NCI-H460 (cell line): Measurements from ENCODE around the gene LRRFIP1. TPM values are rescaled to one million over a fixed set of nuclear protein-coding genes. Genes with fewer than 3 reads are reported as not detected.

Experiments
- DNase-seq: peaks from one replicate; pipeline ENCODE4 v3.0.0-alpha.2; 2016; ENCODE audit warnings: low read depth; ENCODE audit errors: extremely low read depth
- total RNA-seq: library from RNA; depleted of rRNA; stranded (reverse); fragments of >200 nt; shearing (Covaris generic); gene quantifications from 2 replicates; pipeline ENCODE4 v1.2.3, GENCODE V29; 2014

LRRFIP1 gene
- total RNA-seq, 1 experiment from 2014 or later = 57.7 TPM

DNA sequence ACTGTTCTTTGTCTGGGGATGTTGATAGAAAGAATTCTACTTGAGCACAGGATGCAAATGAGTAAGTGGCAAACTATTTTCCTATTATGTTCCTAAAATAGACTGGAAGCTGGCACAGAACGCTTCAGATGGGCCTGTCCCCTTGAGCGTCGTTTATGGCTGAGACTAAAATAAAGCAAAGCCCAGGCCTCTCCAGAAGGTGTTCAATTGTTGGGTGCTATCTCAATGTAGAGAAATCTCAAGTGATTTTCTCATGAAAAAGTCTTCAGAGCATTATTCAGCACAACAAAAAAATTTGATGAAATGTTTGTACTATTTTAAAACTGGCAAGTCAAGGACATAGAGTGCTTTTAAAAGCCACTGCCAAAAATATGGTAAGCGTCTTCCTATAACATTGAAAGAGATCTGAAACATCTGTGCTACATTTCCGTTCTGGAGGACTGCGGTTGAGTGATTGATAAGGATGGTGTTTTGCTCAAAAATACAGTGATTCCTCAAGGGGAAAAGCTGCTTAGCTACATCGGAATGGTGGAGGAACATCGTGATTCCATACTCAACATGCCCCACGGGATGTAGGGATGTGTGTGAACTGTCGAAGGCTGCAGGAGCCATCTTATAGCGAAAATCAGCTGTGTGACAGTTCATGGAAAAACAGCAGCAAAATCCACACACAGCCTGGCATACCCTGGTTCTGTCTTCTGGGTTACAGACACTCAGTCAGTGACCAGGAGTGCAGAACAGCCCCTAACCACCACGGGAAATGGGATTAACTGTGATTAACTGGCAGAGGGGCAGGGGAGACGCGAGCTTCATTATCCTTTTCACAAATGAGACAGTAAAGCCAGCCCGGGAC lies 10.4 kb upstream of the LRRFIP1 start:
- no peak for DNase-seq

- DNase-seq = no peak
Observed at GRCh38 chr2:237617587-237617982, 9.8 kb upstream of the LRRFIP1 start.

- DNase-seq = no peak
Observed at GRCh38 chr2:237618449-237618848, 8.9 kb upstream of the LRRFIP1 start.

DNA sequence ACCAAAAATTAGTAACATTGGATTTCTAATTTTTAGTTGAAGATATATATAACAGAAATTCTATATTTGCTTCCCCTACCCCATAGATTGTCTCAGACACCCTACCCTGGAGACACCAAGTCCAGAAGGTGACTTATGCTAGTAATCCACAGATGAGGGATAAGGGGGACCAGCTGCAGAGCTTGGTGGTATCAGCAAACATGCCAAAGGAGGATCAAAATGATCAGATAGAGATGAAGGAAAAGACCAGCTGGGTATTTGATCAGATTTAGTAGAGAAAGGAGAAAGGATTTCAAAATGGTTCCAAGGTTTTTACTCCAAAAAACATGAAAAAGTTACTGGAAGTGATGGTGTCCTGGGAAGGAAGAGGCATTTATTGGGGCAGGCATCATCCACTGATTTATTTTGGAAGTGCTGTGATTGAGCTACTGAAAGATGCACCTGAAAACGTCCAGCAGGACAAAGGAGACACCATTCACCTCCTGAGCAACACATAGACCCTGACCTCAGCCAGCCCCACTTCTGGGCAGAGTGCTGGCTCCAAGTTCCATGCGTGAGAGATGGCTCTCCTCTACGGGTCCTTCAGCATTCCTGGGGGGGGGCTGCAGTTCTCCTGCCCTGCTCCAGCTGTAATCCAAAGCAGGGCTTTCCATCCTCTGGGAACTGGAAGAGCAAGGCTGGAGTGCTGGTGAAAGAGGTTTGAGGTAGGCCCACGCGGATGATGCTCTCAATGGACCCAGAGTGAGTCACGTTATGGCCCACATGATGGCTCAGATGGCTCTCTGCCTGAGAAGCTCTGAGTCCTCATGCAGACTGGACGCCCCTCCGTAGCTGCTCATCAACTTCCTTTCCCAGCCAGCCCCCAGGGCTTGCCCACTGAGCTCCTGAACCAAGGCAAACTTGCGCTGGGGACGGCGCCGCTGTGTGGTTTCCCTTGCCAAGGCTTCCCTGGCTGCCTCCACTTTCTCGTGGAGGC lies 3.7 kb upstream of the LRRFIP1 start:
- no peak for DNase-seq

- no peak for DNase-seq
Observed at GRCh38 chr2:237624565-237624964, 2.8 kb upstream of the LRRFIP1 start.

DNA sequence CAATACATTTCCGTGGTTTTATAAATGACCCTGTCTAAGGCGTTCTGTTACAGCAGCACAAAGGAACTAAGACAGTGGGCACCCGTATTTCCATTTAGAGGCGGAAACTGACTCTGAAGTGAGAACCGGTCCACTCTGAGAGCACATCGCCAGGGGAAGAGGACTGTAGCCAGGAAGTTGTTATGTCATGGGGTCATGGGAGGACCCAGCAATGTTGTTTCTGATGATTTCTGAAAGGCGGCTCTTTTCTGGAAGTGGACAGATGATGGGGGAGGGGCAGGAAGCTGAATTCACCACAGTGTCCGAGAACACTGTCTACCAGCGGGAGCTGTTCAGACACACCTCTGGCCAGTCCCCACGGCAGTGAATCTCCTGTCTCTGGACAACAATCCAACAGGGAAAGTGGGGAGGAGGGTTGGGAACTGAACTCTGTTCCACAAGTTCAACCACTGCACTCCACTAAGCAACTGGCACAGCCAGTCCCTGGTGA lies 2.1 kb upstream of the LRRFIP1 start:
- DNase-seq = no peak

DNA sequence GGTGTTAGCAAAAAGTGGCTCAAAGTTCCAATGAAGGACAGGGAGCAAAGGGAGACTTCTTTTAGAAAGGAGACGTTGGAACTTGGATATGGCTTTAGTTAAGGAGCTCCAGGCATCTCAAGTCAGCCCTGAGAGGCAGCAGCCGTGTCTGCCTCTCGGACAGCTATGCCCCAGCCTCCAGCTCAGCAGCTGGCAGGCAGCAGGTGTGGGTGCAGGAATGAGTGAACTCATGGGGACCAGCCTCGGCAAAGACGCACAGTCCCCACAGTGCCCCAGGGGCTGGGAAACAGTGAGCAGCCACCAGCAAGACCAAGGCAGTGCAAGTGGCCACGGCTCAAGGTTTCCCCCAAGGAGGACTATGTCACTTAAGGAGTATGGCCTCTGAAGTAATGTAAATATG lies 1.6 kb upstream of the LRRFIP1 start:
- no peak for DNase-seq

- DNase-seq = no peak
Observed at GRCh38 chr2:237626813-237627440, 460 bp upstream of the LRRFIP1 start.

GRCh38 chr2:237628247-237629187 lies 1.1 kb downstream of the LRRFIP1 start:
- no peak for DNase-seq

DNA sequence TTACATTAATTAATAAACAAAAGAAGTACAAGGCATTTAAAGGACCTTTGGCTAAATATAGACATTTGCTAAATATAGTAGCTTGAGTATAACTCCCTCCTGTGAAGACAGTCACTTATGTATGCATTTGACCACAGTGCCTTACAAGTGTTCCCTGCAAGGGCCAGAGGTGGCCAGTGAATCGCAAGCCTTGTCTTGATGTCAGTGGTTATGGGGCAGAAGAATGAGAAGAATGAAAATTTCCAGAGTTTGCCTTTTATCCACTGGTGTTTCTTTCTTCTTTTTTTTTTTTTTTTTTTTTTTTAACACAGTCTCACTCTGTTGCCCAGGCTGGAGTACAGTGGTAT lies 1.8 kb downstream of the LRRFIP1 start:
- DNase-seq = no peak

GRCh38 chr2:237629739-237630138 lies 2.4 kb downstream of the LRRFIP1 start:
- no peak for DNase-seq

- no peak for DNase-seq
Observed at GRCh38 chr2:237630216-237631000, 3.0 kb downstream of the LRRFIP1 start.

GRCh38 chr2:237631007-237631785 lies 3.8 kb downstream of the LRRFIP1 start:
- no peak for DNase-seq

- DNase-seq = no peak
Observed at GRCh38 chr2:237631801-237632585, 4.6 kb downstream of the LRRFIP1 start.

DNA sequence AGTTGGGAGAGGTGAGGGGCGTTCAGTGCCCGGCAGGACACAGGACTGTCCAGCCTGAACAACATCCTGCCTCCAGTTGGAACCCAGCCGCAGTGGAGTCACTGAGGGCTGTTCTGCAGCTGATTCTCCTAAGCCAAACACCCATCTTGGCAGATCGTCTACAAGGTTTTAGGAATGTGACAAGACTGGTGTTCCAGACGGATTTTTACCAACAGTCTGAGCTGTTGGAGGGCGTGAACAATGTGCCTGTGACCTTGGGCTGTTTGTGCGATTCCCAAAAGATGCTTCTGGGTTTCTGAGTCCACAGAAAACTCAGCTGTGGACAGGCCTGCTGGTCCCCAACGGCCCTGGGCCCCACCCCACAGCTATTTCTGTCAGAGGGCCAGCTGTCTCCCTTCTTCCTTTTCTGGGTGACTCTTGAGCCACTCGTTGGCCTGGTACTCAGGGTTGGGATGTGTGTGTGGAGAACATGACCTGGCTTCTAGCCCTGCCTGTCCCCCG lies 5.7 kb downstream of the LRRFIP1 start:
- DNase-seq = no peak

DNA sequence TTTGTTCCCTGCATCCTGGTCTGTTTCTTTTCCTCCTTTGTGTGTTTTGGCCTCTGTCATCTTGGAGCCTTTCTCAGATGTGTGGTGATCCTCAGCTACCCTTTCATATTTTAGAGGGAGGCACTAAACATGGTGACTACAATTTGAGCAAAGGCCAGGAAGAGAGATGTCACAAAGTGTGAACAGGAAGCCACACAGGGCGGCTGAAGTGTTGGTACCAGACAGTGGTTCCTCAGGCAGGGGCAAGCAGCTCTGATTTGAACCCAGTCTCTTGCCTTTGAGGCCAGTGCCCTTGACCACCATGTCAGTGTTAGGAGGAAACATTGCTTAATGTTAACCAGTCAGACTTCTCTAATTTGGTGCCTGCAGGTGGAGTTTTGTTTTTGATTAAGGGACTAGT lies 9.2 kb downstream of the LRRFIP1 start:
- no peak for DNase-seq

DNA sequence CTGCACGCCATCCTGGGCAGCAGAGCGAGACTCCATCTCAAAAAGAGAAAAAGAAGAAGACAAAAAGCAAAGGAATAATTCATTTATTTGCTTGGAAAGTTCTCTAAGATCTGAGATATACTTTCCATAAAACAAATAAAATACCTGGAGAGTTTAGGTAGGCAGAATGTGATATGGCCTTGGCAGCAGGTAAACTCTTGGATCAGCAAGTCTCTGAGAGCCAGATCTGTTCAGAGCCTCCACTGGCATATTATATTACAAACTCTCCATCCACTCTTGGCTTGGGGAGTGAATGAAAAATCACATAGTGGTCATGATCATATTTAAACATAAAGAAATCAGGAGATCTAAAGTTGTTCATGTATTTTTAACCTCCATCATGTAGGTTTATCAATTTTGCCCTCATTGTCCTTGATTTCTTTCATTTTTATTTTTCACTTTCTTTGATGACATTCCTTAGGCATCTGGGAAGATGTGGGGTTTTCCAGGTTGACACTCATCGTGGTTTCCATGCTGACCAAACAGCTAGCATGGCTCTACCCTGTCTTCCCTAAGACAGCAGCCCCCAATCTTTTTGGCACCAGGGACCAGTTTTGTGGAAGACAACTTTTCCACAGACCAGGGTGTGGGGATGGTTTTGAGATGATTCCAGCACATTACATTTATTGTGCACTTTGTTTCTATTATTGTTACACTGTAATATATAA lies 10.2 kb downstream of the LRRFIP1 start:
- DNase-seq = no peak
